Natural killer cell (primary cell): ENCODE results near the gene TMEM239. TPM values are rescaled to one million over a fixed set of nuclear protein-coding genes. Genes with fewer than 3 reads are reported as not detected.
A peak's percentile ranks its signal among the peaks of the same experiment; 100 is the strongest.

Experiments used
- ATAC-seq, 3 donors: fragments of 150-1000 bp in 2 of 3; fragments of 200-7000 bp in 1 of 3; cut with Tn5 transposase; 1 replicate in 1 of 3; 2 replicates in 2 of 3; pipeline ENCODE4 v1.10.0; 2021; ENCODE audit warnings: mild to moderate bottlenecking in 2 of 3, moderate library complexity in 2 of 3
- DNase-seq, 2 donors: peaks; one replicate each; pipeline versions ENCODE4 v3.0.0 to v3.0.0-alpha.2; 2013 to 2021; ENCODE audit warnings: mixed read lengths in 1 of 2
- H3K27ac ChIP-seq: one replicate; pipeline ENCODE4 v1.5.1; 2013; ENCODE audit warnings: mild to moderate bottlenecking, low read length
- H3K27me3 ChIP-seq: one replicate; pipeline ENCODE4 v1.6.1; 2013; ENCODE audit warnings: low read length; ENCODE audit not compliant: control insufficient read depth, insufficient read depth
- H3K36me3 ChIP-seq: one replicate; pipeline ENCODE4 v1.6.1; 2013; ENCODE audit warnings: low read length; ENCODE audit not compliant: control insufficient read depth, insufficient read depth
- H3K4me1 ChIP-seq: one replicate; pipeline ENCODE4 v1.6.1; 2013; ENCODE audit warnings: low read length; ENCODE audit not compliant: control insufficient read depth, insufficient read depth
- H3K4me3 ChIP-seq: one replicate; pipeline ENCODE4 v1.5.1; 2013; ENCODE audit warnings: low read length
- H3K9me3 ChIP-seq: one replicate; pipeline ENCODE4 v1.6.1; 2013; ENCODE audit warnings: low read length; ENCODE audit not compliant: control insufficient read depth, insufficient read depth
- H3K27ac Mint-ChIP-seq, 2 donors: one replicate each; pipeline ENCODE4 v1.8.0; 2022; ENCODE audit warnings: mild to moderate bottlenecking in 2 of 2, mixed read lengths in 2 of 2, moderate library complexity in 1 of 2
- H3K27me3 Mint-ChIP-seq, 2 donors: one replicate each; pipeline ENCODE4 v1.8.0; 2022; ENCODE audit warnings: low read depth in 2 of 2, mixed read lengths in 2 of 2
- H3K36me3 Mint-ChIP-seq: one replicate; pipeline ENCODE4 v1.8.0; 2022; ENCODE audit warnings: mixed read lengths
- H3K4me1 Mint-ChIP-seq, 2 donors: one replicate each; pipeline ENCODE4 v1.8.0; 2022; ENCODE audit warnings: mixed read lengths in 2 of 2
- H3K4me3 Mint-ChIP-seq: one replicate; pipeline ENCODE4 v1.8.0; 2022; ENCODE audit warnings: mild to moderate bottlenecking, moderate library complexity, mixed read lengths
- H3K9me3 Mint-ChIP-seq, 2 donors: one replicate each; pipeline ENCODE4 v1.8.0; 2022; ENCODE audit warnings: mixed read lengths in 2 of 2
- CTCF ChIP-seq: fragments of 200-600 bp; IDR thresholded peaks from one replicate; pipeline ENCODE4 v1.8.0; 2022; ENCODE audit warnings: antibody characterized with exemption
- WGBS: methylation state at CpG from one replicate; pipeline ENCODE4 v1.1.7; 2013; ENCODE audit warnings: missing lambda C conversion rate; ENCODE audit not compliant: insufficient coverage; 5-methylcytosine and 5-hydroxymethylcytosine counted together
- intact Hi-C: fragments of 100-400 bp; cut with micrococcal nuclease; formaldehyde crosslinking; loops from one replicate; pipeline ENCODE4 v1.14.2; 2022
- total RNA-seq, 4 donors: library from RNA; stranded (reverse); fragments of 120-200 nt in 1 of 4; gene quantifications; one replicate each; pipeline versions ENCODE4 v1.2.3 to v1.2.4, GENCODE V29; 2013 to 2022

The TMEM239 gene
- total RNA-seq, 3 donors from 2014 or later (not counting 1 experiment from before 2014, with no cell fraction given), result not detected

- Mint-ChIP-seq H3K27ac (peak overlapping the region; percentile 89 to 97), H3K27me3 (no peaks in the 10 kb centered on the region), H3K36me3 (no peaks in the 10 kb centered on the region), H3K9me3 (no peaks in the 10 kb centered on the region), H3K4me1 (peaks cover 46 to 54% of the 10 kb centered on the region in 2 donors), H3K4me3 (peak overlapping the region; percentile 82)
- 97% methylated on average over 12 of the region's 12 CpGs for WGBS
- no peak for DNase-seq
- H3K27me3 ChIP-seq, result no peaks in the 10 kb centered on the region
- peaks cover 54% of the 10 kb centered on the region for H3K4me1 ChIP-seq
- H3K9me3 ChIP-seq, result no peaks in the 10 kb centered on the region
- H3K4me3 ChIP-seq, result no peak overlapping the region
- peak overlapping the region; percentile 63 for H3K27ac ChIP-seq
- no peak for ATAC-seq
- H3K36me3 ChIP-seq, result peaks cover 38% of the 10 kb centered on the region
- no peak for TF ChIP-seq CTCF
- intact Hi-C loops, result loop anchor here (1.0 to 2.0 kb wide), 2 partner anchors 118 to 136 kb away; no protein-coding TSS in a partner anchor
These were observed 48.5 kb downstream of the TMEM239 start for GRCh38 chr20:2864626-2865025.

- Mint-ChIP-seq H3K27ac (peak overlapping the region; percentile 89 to 97), H3K9me3 (no peaks in the 10 kb centered on the region), H3K4me3 (peak overlapping the region; percentile 82), H3K27me3 (no peaks in the 10 kb centered on the region), H3K4me1 (peaks cover 46 to 54% of the 10 kb centered on the region in 2 donors), H3K36me3 (no peaks in the 10 kb centered on the region)
- Histone ChIP-seq H3K36me3 (peaks cover 38% of the 10 kb centered on the region), H3K4me3 (no peak overlapping the region), H3K27ac (peak overlapping the region; percentile 63), H3K9me3 (no peaks in the 10 kb centered on the region), H3K27me3 (no peaks in the 10 kb centered on the region), H3K4me1 (peaks cover 54% of the 10 kb centered on the region)
- ATAC-seq (no peak), DNase-seq (no peak)
- intact Hi-C loops, result loop anchor here (1.0 to 2.0 kb wide), 2 partner anchors 117 to 136 kb away; no protein-coding TSS in a partner anchor
- no peak for TF ChIP-seq CTCF
- WGBS, result 83% methylated on average over 10 of the region's 10 CpGs
These were observed 48.9 kb downstream of the TMEM239 start for GRCh38 chr20:2865101-2865500.

- Mint-ChIP-seq H3K36me3 (no peaks in the 10 kb centered on the region), H3K27ac (peak overlapping the region; percentile 89 to 97), H3K4me1 (peaks cover 48 to 57% of the 10 kb centered on the region in 2 donors), H3K9me3 (no peaks in the 10 kb centered on the region), H3K4me3 (peak overlapping the region; percentile 82), H3K27me3 (no peaks in the 10 kb centered on the region)
- Histone ChIP-seq H3K4me3 (no peak overlapping the region), H3K27me3 (no peaks in the 10 kb centered on the region), H3K4me1 (peaks cover 55% of the 10 kb centered on the region), H3K9me3 (no peaks in the 10 kb centered on the region), H3K36me3 (peaks cover 35% of the 10 kb centered on the region), H3K27ac (peak overlapping the region; percentile 63)
- peak; percentile 55 for TF ChIP-seq CTCF
- intact Hi-C loops, result loop anchor here (1.0 to 2.0 kb wide), 3 partner anchors 9 to 135 kb away; no protein-coding TSS in a partner anchor
- ATAC-seq, result peak; percentile 68 to 81 (median 76)
- 45% methylated on average over 3 of the region's 3 CpGs for WGBS
- DNase-seq, result peak; percentile 57 to 61
These were observed 49.5 kb downstream of the TMEM239 start for GRCh38 chr20:2865630-2866029.

GRCh38 chr20:2866236-2866635, 50.1 kb downstream of the TMEM239 start:
- no peaks in the 10 kb centered on the region for H3K9me3 ChIP-seq
- peaks cover 54 to 63% of the 10 kb centered on the region in 2 donors for H3K4me1 Mint-ChIP-seq
- peak overlapping the region; percentile 82 for H3K4me3 Mint-ChIP-seq
- peaks cover 61% of the 10 kb centered on the region for H3K4me1 ChIP-seq
- H3K27ac Mint-ChIP-seq, result peak overlapping the region; percentile 89 to 97
- no peak for TF ChIP-seq CTCF
- peaks cover 29% of the 10 kb centered on the region for H3K36me3 ChIP-seq
- peak; percentile 63 to 76 (median 69) for ATAC-seq
- H3K27me3 ChIP-seq, result no peaks in the 10 kb centered on the region
- peak overlapping the region; percentile 63 for H3K27ac ChIP-seq
- WGBS, result 42% methylated on average over 11 of the region's 11 CpGs
- peak; percentile 33 to 60 for DNase-seq
- H3K36me3 Mint-ChIP-seq, result no peaks in the 10 kb centered on the region
- H3K27me3 Mint-ChIP-seq, result no peaks in the 10 kb centered on the region
- H3K9me3 Mint-ChIP-seq, result no peaks in the 10 kb centered on the region
- no peak overlapping the region for H3K4me3 ChIP-seq
- intact Hi-C loops, result loop anchor here (1.0 kb wide), 1 partner anchor 8 kb away; no protein-coding TSS in a partner anchor
